Kidney epithelial cell (primary cell): ENCODE results near the gene LRFN5. TPM values are rescaled to one million over a fixed set of nuclear protein-coding genes. Genes with fewer than 3 reads are reported as not detected.

Experiments used
- DNase-seq: peaks from one replicate; pipeline ENCODE4 v3.0.0-alpha.2; 2010; ENCODE audit warnings: low read depth
- H3K27me3 ChIP-seq: 2 replicates; pipeline ENCODE4 v1.6.0; 2011; ENCODE audit warnings: low read length; ENCODE audit not compliant: control insufficient read depth, insufficient read depth
- H3K36me3 ChIP-seq: 2 replicates; pipeline ENCODE4 v1.5.1; 2011; ENCODE audit warnings: low read length; ENCODE audit not compliant: control insufficient read depth, insufficient read depth
- H3K4me3 ChIP-seq: 2 replicates; pipeline ENCODE4 v1.5.1; 2011; ENCODE audit warnings: low read depth, mild to moderate bottlenecking, control low read depth, low read length
- total RNA-seq: library from RNA; depleted of rRNA; stranded (reverse); fragments of >200 nt; gene quantifications from 2 replicates; pipeline ENCODE4 v1.2.3, GENCODE V29; 2015
- TF ChIP-seq, protein P1 (sequence below): IDR thresholded peaks from 2 replicates; pipeline ENCODE4 v1.5.1; 2011; ENCODE audit warnings: mild to moderate bottlenecking, moderate library complexity, low read length, control low read depth, inconsistent platforms; ENCODE audit not compliant: insufficient read depth, poor library complexity, severe bottlenecking

LRFN5 gene
- total RNA-seq, 1 donor from 2014 or later, result 3.5 TPM

DNA sequence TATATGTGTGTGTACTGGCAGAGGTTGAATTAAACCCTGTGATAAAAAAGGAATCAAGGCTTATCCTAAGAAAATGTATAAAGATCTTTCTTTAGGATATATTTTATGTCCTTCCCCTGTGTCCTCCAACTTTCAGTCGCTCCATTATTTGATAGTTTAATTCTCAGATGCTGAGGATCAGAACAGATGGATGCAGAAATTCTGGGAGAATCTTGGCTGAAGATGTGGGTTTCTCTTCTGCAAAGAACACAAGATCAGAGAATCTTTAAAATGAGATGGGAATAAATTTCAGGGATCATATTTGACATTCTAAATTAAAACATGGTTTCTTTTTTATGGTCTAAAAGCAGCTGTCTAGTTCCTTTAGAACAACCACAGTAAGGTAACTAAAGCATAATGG, 37.9 kb downstream of the LRFN5 start:
- Histone ChIP-seq H3K27me3 (no peaks in the 10 kb centered on the region), H3K4me3 (no peak overlapping the region), H3K36me3 (no peaks in the 10 kb centered on the region)
- TF ChIP-seq, protein P1, sequence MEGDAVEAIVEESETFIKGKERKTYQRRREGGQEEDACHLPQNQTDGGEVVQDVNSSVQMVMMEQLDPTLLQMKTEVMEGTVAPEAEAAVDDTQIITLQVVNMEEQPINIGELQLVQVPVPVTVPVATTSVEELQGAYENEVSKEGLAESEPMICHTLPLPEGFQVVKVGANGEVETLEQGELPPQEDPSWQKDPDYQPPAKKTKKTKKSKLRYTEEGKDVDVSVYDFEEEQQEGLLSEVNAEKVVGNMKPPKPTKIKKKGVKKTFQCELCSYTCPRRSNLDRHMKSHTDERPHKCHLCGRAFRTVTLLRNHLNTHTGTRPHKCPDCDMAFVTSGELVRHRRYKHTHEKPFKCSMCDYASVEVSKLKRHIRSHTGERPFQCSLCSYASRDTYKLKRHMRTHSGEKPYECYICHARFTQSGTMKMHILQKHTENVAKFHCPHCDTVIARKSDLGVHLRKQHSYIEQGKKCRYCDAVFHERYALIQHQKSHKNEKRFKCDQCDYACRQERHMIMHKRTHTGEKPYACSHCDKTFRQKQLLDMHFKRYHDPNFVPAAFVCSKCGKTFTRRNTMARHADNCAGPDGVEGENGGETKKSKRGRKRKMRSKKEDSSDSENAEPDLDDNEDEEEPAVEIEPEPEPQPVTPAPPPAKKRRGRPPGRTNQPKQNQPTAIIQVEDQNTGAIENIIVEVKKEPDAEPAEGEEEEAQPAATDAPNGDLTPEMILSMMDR, result no peak
- no peak for DNase-seq

DNA sequence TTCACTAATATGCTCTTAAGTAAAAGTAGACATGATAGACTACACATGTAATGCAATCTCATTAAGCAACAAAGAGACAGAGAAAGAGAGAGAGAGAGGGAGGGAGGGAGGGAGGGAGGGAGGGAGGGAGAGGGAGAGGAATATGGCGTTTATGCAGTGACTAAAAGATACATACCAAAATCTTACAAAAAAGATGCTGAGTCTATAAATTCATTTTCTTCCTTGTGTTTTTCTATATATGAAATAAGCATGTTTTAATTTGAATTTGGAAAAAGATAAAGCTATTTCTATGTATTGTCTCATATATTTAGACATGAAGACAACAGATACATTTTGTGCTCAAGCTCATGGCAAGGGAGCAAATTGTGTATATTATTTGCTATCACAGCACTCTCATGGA, 44.1 kb downstream of the LRFN5 start:
- TF ChIP-seq, protein P1, result no peak
- no peaks in the 10 kb centered on the region for H3K27me3 ChIP-seq
- no peak for DNase-seq
- no peak overlapping the region for H3K4me3 ChIP-seq
- H3K36me3 ChIP-seq, result no peaks in the 10 kb centered on the region

DNA sequence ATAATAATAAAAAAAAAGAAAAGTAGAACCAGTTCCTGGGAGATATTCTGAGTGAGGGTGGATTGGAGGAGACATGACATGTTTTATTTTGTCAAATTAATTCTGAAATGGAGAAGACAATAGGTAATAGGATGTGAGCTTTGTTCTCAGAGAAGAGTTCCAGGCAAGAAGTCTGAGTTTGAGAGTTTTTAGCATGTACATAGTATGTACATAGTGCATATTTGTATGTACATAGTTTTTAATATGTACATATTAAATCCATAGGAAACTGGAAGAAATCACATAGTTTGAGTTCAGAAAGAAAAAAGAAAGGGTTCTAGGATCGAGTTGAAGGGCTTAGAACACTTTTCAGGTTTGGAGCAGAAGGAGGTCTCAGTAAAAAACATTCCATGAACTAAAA, 47.5 kb downstream of the LRFN5 start:
- TF ChIP-seq, protein P1, result no peak
- Histone ChIP-seq H3K27me3 (no peaks in the 10 kb centered on the region), H3K36me3 (no peaks in the 10 kb centered on the region), H3K4me3 (no peak overlapping the region)
- DNase-seq, result no peak

DNA sequence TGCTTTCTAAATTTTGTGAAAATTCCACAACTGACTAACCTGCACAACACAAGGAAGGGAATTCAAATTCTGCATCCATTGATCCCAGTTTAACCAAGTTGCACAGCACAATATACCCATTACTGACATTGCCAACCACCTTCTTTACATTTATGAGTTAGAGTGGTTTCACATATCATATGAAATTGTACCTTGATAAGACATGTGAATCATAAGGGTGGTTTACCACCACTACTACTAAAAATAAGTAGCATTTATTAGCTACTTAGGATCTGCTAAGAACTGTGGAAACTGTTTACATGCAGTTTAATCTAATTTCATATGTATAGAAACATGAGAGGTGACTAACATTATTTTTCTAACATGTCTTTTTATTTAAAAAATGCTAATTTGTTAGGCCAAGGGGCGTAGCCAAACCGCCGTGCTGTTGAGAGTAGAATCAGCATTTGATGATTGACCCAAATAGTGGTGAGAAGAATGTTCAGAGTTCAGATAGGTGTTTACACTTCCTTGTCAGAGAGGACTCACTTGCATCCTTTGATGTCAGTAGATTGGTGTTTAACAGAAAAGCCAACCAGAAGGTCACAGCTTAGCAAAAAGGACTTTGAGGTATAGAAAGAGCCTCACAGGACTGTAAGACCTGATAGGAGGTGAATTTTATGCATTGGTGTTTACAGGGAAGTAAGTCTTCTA, 56.2 kb downstream of the LRFN5 start:
- no peaks in the 10 kb centered on the region for H3K36me3 ChIP-seq
- no peak overlapping the region for H3K4me3 ChIP-seq
- TF ChIP-seq, protein P1, result no peak
- no peak for DNase-seq
- H3K27me3 ChIP-seq, result no peaks in the 10 kb centered on the region

DNA sequence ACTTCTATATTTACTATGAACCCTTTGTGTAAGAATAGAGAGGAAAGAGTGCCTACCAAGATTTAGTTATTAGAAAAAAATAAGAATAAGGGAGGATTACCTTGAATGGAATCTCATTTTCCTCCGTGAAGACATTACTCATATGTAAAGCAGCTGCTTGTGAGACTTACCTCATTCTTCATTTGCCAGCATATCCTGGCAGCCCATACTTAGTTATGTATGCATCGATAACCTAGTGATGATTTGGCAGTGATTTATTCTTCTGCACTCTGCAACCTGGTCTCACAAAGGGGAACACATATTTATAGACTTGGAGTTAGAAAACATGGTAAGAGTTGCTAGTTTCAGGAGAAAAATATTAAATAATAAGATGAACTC, 56.8 kb downstream of the LRFN5 start:
- no peak overlapping the region for H3K4me3 ChIP-seq
- DNase-seq, result peak; percentile 34
- no peaks in the 10 kb centered on the region for H3K27me3 ChIP-seq
- H3K36me3 ChIP-seq, result no peaks in the 10 kb centered on the region
- TF ChIP-seq, protein P1, result no peak

DNA sequence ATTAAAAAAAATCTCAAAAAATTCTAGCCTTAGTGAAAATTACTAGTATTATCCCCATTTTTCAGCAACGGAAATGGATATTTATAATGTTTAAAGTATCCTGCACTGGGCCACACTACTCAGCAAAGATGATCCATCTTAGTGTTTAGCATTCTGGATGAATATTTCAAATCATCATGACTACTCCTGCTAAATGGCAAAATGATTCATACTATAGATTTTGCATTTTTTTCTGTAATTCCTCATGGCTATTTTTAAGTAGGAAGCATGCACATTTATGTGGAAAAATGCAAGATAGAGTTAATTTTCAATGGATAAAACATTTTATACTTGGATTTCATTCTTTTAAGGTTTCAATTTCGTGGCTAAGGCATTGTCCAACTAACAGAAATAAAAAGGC, 59.6 kb downstream of the LRFN5 start:
- H3K36me3 ChIP-seq, result no peaks in the 10 kb centered on the region
- no peak overlapping the region for H3K4me3 ChIP-seq
- DNase-seq, result no peak
- no peaks in the 10 kb centered on the region for H3K27me3 ChIP-seq
- TF ChIP-seq, protein P1, result no peak
